Right atrium auricular region (tissue), 2 donors: ENCODE results near the gene EPM2A. TPM values are rescaled to one million over a fixed set of nuclear protein-coding genes. Genes with fewer than 3 reads are reported as not detected.

ENCODE experiments used
- DNase-seq: peaks from one replicate; pipeline ENCODE4 v3.0.0-alpha.2; 2019; ENCODE audit warnings: low spot score
- H3K27ac ChIP-seq, 2 donors: fragments of 200-600 bp; sonication (generic); 1 replicate in 1 of 2; 2 replicates in 1 of 2; pipeline ENCODE4 v1.5.1; 2016 to 2019
- H3K27me3 ChIP-seq, 2 donors: fragments of 200-600 bp; sonication (generic); one replicate each; pipeline versions ENCODE4 v1.5.1 to v1.6.0; 2017 to 2019
- H3K36me3 ChIP-seq: fragments of 200-600 bp; sonication (generic); one replicate; pipeline ENCODE4 v1.5.1; 2016
- H3K4me1 ChIP-seq, 2 donors: fragments of 200-600 bp; sonication (generic); one replicate each; pipeline versions ENCODE4 v1.5.1 to v1.6.0; 2017 to 2019
- H3K4me3 ChIP-seq, 2 donors: fragments of 200-600 bp; sonication (generic); 1 replicate in 1 of 2; 2 replicates in 1 of 2; pipeline ENCODE4 v1.5.1; 2017 to 2019; ENCODE audit warnings: mild to moderate bottlenecking in 1 of 2, moderate library complexity in 1 of 2
- H3K9me3 ChIP-seq, 2 donors: fragments of 200-600 bp; sonication (generic); one replicate each; pipeline ENCODE4 v1.5.1; 2019
- CTCF ChIP-seq, 2 donors: fragments of 200-600 bp; sonication (generic); IDR thresholded peaks; one replicate each; pipeline ENCODE4 v1.5.1; 2019; ENCODE audit warnings: antibody characterized with exemption in 2 of 2
- total RNA-seq, 2 donors: library from RNA; depleted of rRNA; stranded (reverse); fragments of >200 nt; gene quantifications; one replicate each; pipeline ENCODE4 v1.1.0, GENCODE V29; 2016

The EPM2A gene
- total RNA-seq, 2 donors from 2014 or later = 24.2 to 24.7 TPM

- no peak overlapping the region for H3K27ac ChIP-seq
- DNase-seq = no peak
- no peak for TF ChIP-seq CTCF (IDR thresholded peaks at IDR 0.05)
Observed at GRCh38 chr6:145602726-145603326, 132.5 kb downstream of the EPM2A start.

GRCh38 chr6:145601397-145601796, 133.9 kb downstream of the EPM2A start:
- TF ChIP-seq CTCF (IDR thresholded peaks at IDR 0.05) = no peak

More at GRCh38 chr6:145602726-145603326, 132.5 kb downstream of the EPM2A start:
- Histone ChIP-seq H3K36me3 (no peaks in the 10 kb centered on the region), H3K4me3 (no peak overlapping the region), H3K9me3 (no peaks in the 10 kb centered on the region), H3K4me1 (no peaks in the 10 kb centered on the region), H3K27me3 (no peaks in the 10 kb centered on the region)

GRCh38 chr6:145600299-145600698, 135.0 kb downstream of the EPM2A start:
- H3K4me1 ChIP-seq = no peaks in the 10 kb centered on the region
- no peaks in the 10 kb centered on the region for H3K9me3 ChIP-seq
- no peak overlapping the region for H3K4me3 ChIP-seq
- H3K27ac ChIP-seq = no peak overlapping the region
- TF ChIP-seq CTCF (IDR thresholded peaks at IDR 0.05) = no peak
- no peaks in the 10 kb centered on the region for H3K27me3 ChIP-seq
- no peak for DNase-seq
- H3K36me3 ChIP-seq = no peaks in the 10 kb centered on the region

More at GRCh38 chr6:145601397-145601796, 133.9 kb downstream of the EPM2A start:
- DNase-seq = no peak
- Histone ChIP-seq H3K4me3 (no peak overlapping the region), H3K27me3 (no peaks in the 10 kb centered on the region), H3K9me3 (no peaks in the 10 kb centered on the region), H3K36me3 (no peaks in the 10 kb centered on the region), H3K27ac (no peak overlapping the region), H3K4me1 (no peaks in the 10 kb centered on the region)

GRCh38 chr6:145588981-145589380, 146.3 kb downstream of the EPM2A start:
- no peaks in the 10 kb centered on the region for H3K9me3 ChIP-seq
- H3K27me3 ChIP-seq = no peaks in the 10 kb centered on the region
- H3K27ac ChIP-seq = no peak overlapping the region
- H3K4me3 ChIP-seq = no peak overlapping the region
- no peak for TF ChIP-seq CTCF (IDR thresholded peaks at IDR 0.05)
- no peak for DNase-seq
- H3K36me3 ChIP-seq = no peaks in the 10 kb centered on the region
- no peaks in the 10 kb centered on the region for H3K4me1 ChIP-seq

- Histone ChIP-seq H3K27ac (no peak overlapping the region), H3K4me1 (no peaks in the 10 kb centered on the region)
- no peak for TF ChIP-seq CTCF (IDR thresholded peaks at IDR 0.05)
Observed at GRCh38 chr6:145587334-145587733, 148.0 kb downstream of the EPM2A start.

GRCh38 chr6:145583753-145584152, 151.6 kb downstream of the EPM2A start:
- no peak for TF ChIP-seq CTCF (IDR thresholded peaks at IDR 0.05)
- Histone ChIP-seq H3K4me1 (no peaks in the 10 kb centered on the region), H3K4me3 (no peak overlapping the region), H3K27me3 (no peaks in the 10 kb centered on the region), H3K9me3 (peaks cover 0 to 9% of the 10 kb centered on the region in 2 donors), H3K36me3 (no peaks in the 10 kb centered on the region), H3K27ac (no peak overlapping the region)
- DNase-seq = no peak

More at GRCh38 chr6:145587334-145587733, 148.0 kb downstream of the EPM2A start:
- H3K27me3 ChIP-seq = no peaks in the 10 kb centered on the region
- H3K4me3 ChIP-seq = no peak overlapping the region
- H3K9me3 ChIP-seq = no peaks in the 10 kb centered on the region
- DNase-seq = no peak
- no peaks in the 10 kb centered on the region for H3K36me3 ChIP-seq
